ENCODE data around the gene PREX1. TPM values are rescaled to one million over a fixed set of nuclear protein-coding genes. Genes with fewer than 3 reads are reported as not detected.

Gene PREX1
- total RNA-seq, 1 experiment from 2014 or later: 20.0 TPM

DNA sequence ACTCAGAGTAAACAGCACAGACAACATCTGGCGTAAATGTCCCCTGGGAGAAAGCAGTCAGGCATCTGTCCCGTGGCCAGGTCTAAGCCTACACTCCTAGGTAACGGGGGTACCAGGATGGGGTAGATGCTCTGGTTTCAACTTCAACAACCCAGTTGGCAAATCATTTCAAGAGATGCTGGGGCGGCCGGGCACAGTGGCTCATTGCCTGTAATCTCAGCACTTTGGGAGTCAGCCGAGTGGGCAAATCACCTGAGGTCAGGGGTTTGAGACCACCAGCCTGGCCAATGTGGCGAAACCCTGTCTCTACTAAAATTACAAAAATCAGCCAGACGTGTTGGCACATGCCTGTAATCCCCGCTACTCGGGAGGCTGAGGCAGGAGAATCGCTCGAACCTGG is 12.3 kb downstream of the PREX1 start:
- Histone ChIP-seq H3K27ac (ENCODE audit: low read length) (no peak overlapping the region), H3K4me1 (ENCODE audit: control insufficient read depth, insufficient read depth, low read length) (peaks cover 4% of the 10 kb centered on the region), H3K9me3 (ENCODE audit: control insufficient read depth, insufficient read depth, low read depth, low read length) (no peaks in the 10 kb centered on the region), H3K27me3 (ENCODE audit: control insufficient read depth, insufficient read depth, low read length) (no peaks in the 10 kb centered on the region), H3K4me3 (ENCODE audit: low read depth in 2 of 2, low read length in 2 of 2) (no peak overlapping the region), H3K36me3 (ENCODE audit: control insufficient read depth, insufficient read depth, low read length) (no peaks in the 10 kb centered on the region)
- ATAC-seq (no peak), DNase-seq (ENCODE audit: low read depth, low spot score) (no peak)
- TF ChIP-seq, protein P1, sequence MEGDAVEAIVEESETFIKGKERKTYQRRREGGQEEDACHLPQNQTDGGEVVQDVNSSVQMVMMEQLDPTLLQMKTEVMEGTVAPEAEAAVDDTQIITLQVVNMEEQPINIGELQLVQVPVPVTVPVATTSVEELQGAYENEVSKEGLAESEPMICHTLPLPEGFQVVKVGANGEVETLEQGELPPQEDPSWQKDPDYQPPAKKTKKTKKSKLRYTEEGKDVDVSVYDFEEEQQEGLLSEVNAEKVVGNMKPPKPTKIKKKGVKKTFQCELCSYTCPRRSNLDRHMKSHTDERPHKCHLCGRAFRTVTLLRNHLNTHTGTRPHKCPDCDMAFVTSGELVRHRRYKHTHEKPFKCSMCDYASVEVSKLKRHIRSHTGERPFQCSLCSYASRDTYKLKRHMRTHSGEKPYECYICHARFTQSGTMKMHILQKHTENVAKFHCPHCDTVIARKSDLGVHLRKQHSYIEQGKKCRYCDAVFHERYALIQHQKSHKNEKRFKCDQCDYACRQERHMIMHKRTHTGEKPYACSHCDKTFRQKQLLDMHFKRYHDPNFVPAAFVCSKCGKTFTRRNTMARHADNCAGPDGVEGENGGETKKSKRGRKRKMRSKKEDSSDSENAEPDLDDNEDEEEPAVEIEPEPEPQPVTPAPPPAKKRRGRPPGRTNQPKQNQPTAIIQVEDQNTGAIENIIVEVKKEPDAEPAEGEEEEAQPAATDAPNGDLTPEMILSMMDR (IDR thresholded peaks at IDR 0.05): no peak
- TF ChIP-seq TCF7L2 (IDR thresholded peaks at IDR 0.05; ENCODE audit: low read depth, low read length): no peak
- TF ChIP-seq, protein P2, sequence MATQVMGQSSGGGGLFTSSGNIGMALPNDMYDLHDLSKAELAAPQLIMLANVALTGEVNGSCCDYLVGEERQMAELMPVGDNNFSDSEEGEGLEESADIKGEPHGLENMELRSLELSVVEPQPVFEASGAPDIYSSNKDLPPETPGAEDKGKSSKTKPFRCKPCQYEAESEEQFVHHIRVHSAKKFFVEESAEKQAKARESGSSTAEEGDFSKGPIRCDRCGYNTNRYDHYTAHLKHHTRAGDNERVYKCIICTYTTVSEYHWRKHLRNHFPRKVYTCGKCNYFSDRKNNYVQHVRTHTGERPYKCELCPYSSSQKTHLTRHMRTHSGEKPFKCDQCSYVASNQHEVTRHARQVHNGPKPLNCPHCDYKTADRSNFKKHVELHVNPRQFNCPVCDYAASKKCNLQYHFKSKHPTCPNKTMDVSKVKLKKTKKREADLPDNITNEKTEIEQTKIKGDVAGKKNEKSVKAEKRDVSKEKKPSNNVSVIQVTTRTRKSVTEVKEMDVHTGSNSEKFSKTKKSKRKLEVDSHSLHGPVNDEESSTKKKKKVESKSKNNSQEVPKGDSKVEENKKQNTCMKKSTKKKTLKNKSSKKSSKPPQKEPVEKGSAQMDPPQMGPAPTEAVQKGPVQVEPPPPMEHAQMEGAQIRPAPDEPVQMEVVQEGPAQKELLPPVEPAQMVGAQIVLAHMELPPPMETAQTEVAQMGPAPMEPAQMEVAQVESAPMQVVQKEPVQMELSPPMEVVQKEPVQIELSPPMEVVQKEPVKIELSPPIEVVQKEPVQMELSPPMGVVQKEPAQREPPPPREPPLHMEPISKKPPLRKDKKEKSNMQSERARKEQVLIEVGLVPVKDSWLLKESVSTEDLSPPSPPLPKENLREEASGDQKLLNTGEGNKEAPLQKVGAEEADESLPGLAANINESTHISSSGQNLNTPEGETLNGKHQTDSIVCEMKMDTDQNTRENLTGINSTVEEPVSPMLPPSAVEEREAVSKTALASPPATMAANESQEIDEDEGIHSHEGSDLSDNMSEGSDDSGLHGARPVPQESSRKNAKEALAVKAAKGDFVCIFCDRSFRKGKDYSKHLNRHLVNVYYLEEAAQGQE (IDR thresholded peaks at IDR 0.05; ENCODE audit: insufficient read depth in 1 of 2, low read depth in 2 of 2, low read length in 1 of 2): no peak
- TF ChIP-seq POLR2AphosphoS5 (IDR thresholded peaks at IDR 0.05; ENCODE audit: low read depth, low read length): no peak
- TF ChIP-seq SIN3A (IDR thresholded peaks at IDR 0.05; ENCODE audit: borderline replicate concordance, insufficient read depth, low read depth, low read length): no peak
- no TSS peak for BruUV-seq (replicated peaks)
- POLR2A ChIA-PET: no interaction called here
- CTCF ChIA-PET: no interaction called here
- intact Hi-C loops (cut with micrococcal nuclease; ENCODE audit: unreplicated experiment): no loop called here
- in situ Hi-C loops (cut with HindIII; ENCODE audit: low pct_unique_long_range_greater_than_20kb, low sequenced_read_pairs): no loop called here

GRCh38 chr20:48814633-48815032 is 13.2 kb downstream of the PREX1 start:
- in situ Hi-C loops (cut with HindIII; ENCODE audit: low pct_unique_long_range_greater_than_20kb, low sequenced_read_pairs) (no loop called here), intact Hi-C loops (cut with micrococcal nuclease; ENCODE audit: unreplicated experiment) (no loop called here)
- no peaks in the 10 kb centered on the region for H3K27me3 ChIP-seq (ENCODE audit: control insufficient read depth, insufficient read depth, low read length)
- ATAC-seq: no peak
- no peak for TF ChIP-seq POLR2AphosphoS5 (IDR thresholded peaks at IDR 0.05; ENCODE audit: low read depth, low read length)
- TF ChIP-seq, protein P1 (IDR thresholded peaks at IDR 0.05): no peak
- no peaks in the 10 kb centered on the region for H3K9me3 ChIP-seq (ENCODE audit: control insufficient read depth, insufficient read depth, low read depth, low read length)
- ChIA-PET POLR2A (no interaction called here), CTCF (no interaction called here)
- no TSS peak for BruUV-seq (replicated peaks)
- H3K27ac ChIP-seq (ENCODE audit: low read length): no peak overlapping the region
- DNase-seq (ENCODE audit: low read depth, low spot score): no peak
- no peak overlapping the region for H3K4me3 ChIP-seq (ENCODE audit: low read depth in 2 of 2, low read length in 2 of 2)
- no peaks in the 10 kb centered on the region for H3K36me3 ChIP-seq (ENCODE audit: control insufficient read depth, insufficient read depth, low read length)
- peaks cover 4% of the 10 kb centered on the region for H3K4me1 ChIP-seq (ENCODE audit: control insufficient read depth, insufficient read depth, low read length)

All from Panc1 (cell line).